Omental fat pad (tissue), 4 donors: ENCODE data around the gene MAEA. TPM values are rescaled to one million over a fixed set of nuclear protein-coding genes. Genes with fewer than 3 reads are reported as not detected.

ENCODE experiments used
- ATAC-seq: fragments of 150-250 bp; one replicate; pipeline ENCODE4 v1.9.1; 2016; ENCODE audit warnings: mild to moderate bottlenecking, moderate library complexity; ENCODE audit not compliant: low FRiP score
- DNase-seq: peaks from one replicate; pipeline ENCODE4 v3.0.0-alpha.2; 2019; ENCODE audit warnings: low spot score
- CTCF ChIP-seq, 3 donors: fragments of 450-650 bp; IDR thresholded peaks; one replicate each; pipeline ENCODE4 v1.5.1; 2016 to 2017; ENCODE audit warnings: antibody characterized with exemption in 3 of 3, mild to moderate bottlenecking in 3 of 3, moderate library complexity in 2 of 3
- total RNA-seq, 4 donors: library from RNA; depleted of rRNA; stranded (reverse); fragments of >200 nt; gene quantifications; one replicate each; pipeline ENCODE4 v1.1.0, GENCODE V29; 2016

Gene MAEA
- total RNA-seq = 10 to 100 TPM; 38.8 to 71.2 (median 51.8) TPM

- DNase-seq = peak; percentile 88
These were observed at the start of gene MAEA for GRCh38 chr4:1289207-1290164. Gene MAEA, plus strand, starts transcription at chr4:1289891. Its CDS starts 23 bp downstream, at chr4:1289914.

GRCh38 chr4:1239950-1240307, 49.8 kb upstream of the MAEA start:
- ATAC-seq (no peak), DNase-seq (no peak)
- no peak for TF ChIP-seq CTCF (IDR thresholded peaks at IDR 0.05)

More at GRCh38 chr4:1289207-1290164, at the start of gene MAEA:
- ATAC-seq = peak; percentile 99
- no peak for TF ChIP-seq CTCF (IDR thresholded peaks at IDR 0.05)

- no peak for ATAC-seq
- no peak for TF ChIP-seq CTCF (IDR thresholded peaks at IDR 0.05)
- no peak for DNase-seq
These were observed 48.8 kb upstream of the MAEA start for GRCh38 chr4:1240721-1241465.

GRCh38 chr4:1241466-1241935, 48.2 kb upstream of the MAEA start:
- TF ChIP-seq CTCF (IDR thresholded peaks at IDR 0.05) = no peak
- no peak for ATAC-seq
- DNase-seq = no peak

GRCh38 chr4:1241936-1242505, 47.7 kb upstream of the MAEA start:
- no peak for TF ChIP-seq CTCF (IDR thresholded peaks at IDR 0.05)
- ATAC-seq = no peak
- DNase-seq = no peak

- no peak for ATAC-seq
- no peak for TF ChIP-seq CTCF (IDR thresholded peaks at IDR 0.05)
- DNase-seq = no peak
These were observed 46.9 kb upstream of the MAEA start for GRCh38 chr4:1242506-1243450.
